Endothelial cell of umbilical vein (primary cell): ENCODE data around the gene PIM1. TPM values are rescaled to one million over a fixed set of nuclear protein-coding genes. Genes with fewer than 3 reads are reported as not detected.

ENCODE experiments used
- BruUV-seq: library from RNA; stranded (reverse); fragments of 400-500 nt; replicated peaks from 2 replicates; lab custom pipeline; 2021; lab: Mats Ljungman, UMichigan
- CTCF ChIA-PET: fragments of 300-600, 350-600 bp; sonication (Branson Sonifier 250); formaldehyde crosslinking; loops from one replicate; lab custom pipeline; 2021; ENCODE audit warnings: antibody characterized with exemption, inconsistent platforms; lab: Charles Lee
- POLR2A ChIA-PET: fragments of 300-600, 350-600 bp; sonication (Branson Sonifier 250); formaldehyde crosslinking; loops from one replicate; lab custom pipeline; 2021; ENCODE audit warnings: antibody characterized with exemption, inconsistent platforms; lab: Charles Lee
- DNase-seq: peaks from one replicate; pipeline ENCODE4 v3.0.0-alpha.2; 2011; ENCODE audit warnings: low read depth, low spot score
- FAIRE-seq: peaks from 2 replicates; lab custom pipeline; 2011; peaks lifted over from hg19 to GRCh38; lab: Jason Lieb, UNC
- H2AFZ ChIP-seq: 2 replicates; pipeline ENCODE4 v1.6.0; 2012; ENCODE audit warnings: low read depth, low read length, control low read depth, inconsistent platforms
- H3K27ac ChIP-seq: 2 replicates; pipeline ENCODE4 v1.5.1; 2011; ENCODE audit warnings: low read depth, mild to moderate bottlenecking, control low read depth, low read length, moderate library complexity; ENCODE audit not compliant: insufficient read depth
- H3K27me3 ChIP-seq, 2 experiments: 2 replicates each; pipeline versions ENCODE4 v1.6.0 to v1.6.1; 2011; ENCODE audit warnings: low read length in 2 of 2, mixed read lengths in 1 of 2; ENCODE audit not compliant: control insufficient read depth in 2 of 2, insufficient read depth in 2 of 2
- H3K36me3 ChIP-seq, 2 experiments: 2 replicates in 1 of 2; 3 replicates in 1 of 2; pipeline ENCODE4 v1.5.1; 2011; ENCODE audit warnings: low read length in 2 of 2, mild to moderate bottlenecking in 1 of 2, moderate library complexity in 1 of 2; ENCODE audit not compliant: control insufficient read depth in 2 of 2, insufficient read depth in 2 of 2; ENCODE audit errors: extremely low read depth in 1 of 2
- H3K4me1 ChIP-seq: 3 replicates; pipeline ENCODE4 v1.5.1; 2011; ENCODE audit warnings: mild to moderate bottlenecking, low read length; ENCODE audit not compliant: control insufficient read depth, insufficient read depth; ENCODE audit errors: extremely low read depth
- H3K4me2 ChIP-seq: 2 replicates; pipeline ENCODE4 v1.6.1; 2011; ENCODE audit warnings: low read length, control low read depth, mixed read lengths; ENCODE audit not compliant: insufficient read depth
- H3K4me3 ChIP-seq, 3 experiments: fragments of 200-600 bp in 1 of 3; sonication (generic), shearing (Covaris generic) in 1 of 3; replicated peaks in 1 of 3; 2 replicates each; pipeline ENCODE4 v1.5.1; 2011 to 2016; ENCODE audit warnings: control low read depth in 3 of 3, low read length in 3 of 3, mild to moderate bottlenecking in 2 of 3, inconsistent platforms in 1 of 3, low read depth in 1 of 3, moderate library complexity in 1 of 3; ENCODE audit not compliant: insufficient read depth in 1 of 3
- H3K79me2 ChIP-seq: 2 replicates; pipeline ENCODE4 v1.6.0; 2012; ENCODE audit warnings: low read length, inconsistent platforms; ENCODE audit not compliant: control insufficient read depth, insufficient read depth
- H3K9ac ChIP-seq: replicated peaks from 2 replicates; pipeline ENCODE3; 2011; ENCODE audit warnings: low read length, control low read depth; ENCODE audit not compliant: insufficient read depth; ENCODE audit errors: extremely low read depth
- H3K9me1 ChIP-seq: replicated peaks from 3 replicates; pipeline ENCODE4 v1.6.0; 2011; ENCODE audit warnings: mild to moderate bottlenecking, low read length; ENCODE audit not compliant: control insufficient read depth, insufficient read depth; ENCODE audit errors: extremely low read depth
- H3K9me3 ChIP-seq: replicated peaks from 2 replicates; pipeline ENCODE4 v1.5.1; 2012; ENCODE audit warnings: low read length, inconsistent platforms; ENCODE audit not compliant: control insufficient read depth, insufficient read depth
- H4K20me1 ChIP-seq: replicated peaks from 2 replicates; pipeline ENCODE3; 2011; ENCODE audit warnings: mild to moderate bottlenecking, low read length; ENCODE audit not compliant: control insufficient read depth, insufficient read depth; ENCODE audit errors: extremely low read depth
- CTCF ChIP-seq, 2 donors: IDR thresholded peaks; 1 replicate in 1 of 2; 2 replicates in 1 of 2; pipeline ENCODE4 v1.5.1; 2011; ENCODE audit warnings: low read length in 2 of 2, mild to moderate bottlenecking in 2 of 2, moderate library complexity in 2 of 2, control low read depth in 1 of 2, inconsistent platforms in 1 of 2, low read depth in 1 of 2; ENCODE audit not compliant: insufficient read depth in 1 of 2; ENCODE audit errors: extremely low read depth in 1 of 2
- EZH2 ChIP-seq: IDR thresholded peaks from 2 replicates; pipeline ENCODE4 v1.6.1; 2012; ENCODE audit warnings: borderline replicate concordance, low read depth, mild to moderate bottlenecking, moderate library complexity, low read length, inconsistent platforms; ENCODE audit not compliant: severe bottlenecking
- FOS ChIP-seq: IDR thresholded peaks from 2 replicates; pipeline ENCODE4 v1.6.1; 2011; ENCODE audit warnings: mild to moderate bottlenecking, low read length, moderate library complexity, borderline replicate concordance; ENCODE audit not compliant: insufficient read depth
- GATA2 ChIP-seq: IDR thresholded peaks from 2 replicates; pipeline ENCODE4 v1.7.0; 2011; ENCODE audit warnings: low read depth, mild to moderate bottlenecking, moderate library complexity, mixed read lengths, low read length; ENCODE audit not compliant: insufficient read length, insufficient read depth
- JUN ChIP-seq: IDR thresholded peaks from 2 replicates; pipeline ENCODE4 v1.6.1; 2011; ENCODE audit warnings: borderline replicate concordance, low read depth; ENCODE audit not compliant: insufficient read length, insufficient read depth
- MYC ChIP-seq: IDR thresholded peaks from one replicate; pipeline ENCODE4 v1.6.1; 2011; ENCODE audit warnings: mild to moderate bottlenecking, low read depth, low read length
- POLR2A ChIP-seq: IDR thresholded peaks from 2 replicates; pipeline ENCODE4 v1.6.1; 2012; ENCODE audit warnings: low read depth, mild to moderate bottlenecking, control low read depth, low read length
- POLR2AphosphoS5 ChIP-seq: IDR thresholded peaks from 2 replicates; pipeline ENCODE4 v1.6.1; 2012; ENCODE audit warnings: low read depth, mild to moderate bottlenecking, control low read depth, low read length, moderate library complexity; ENCODE audit not compliant: insufficient read depth
- dilution Hi-C: fragments of 300-500 bp; cut with MboI; formaldehyde crosslinking; loops from one replicate; pipeline ENCODE4 v1.15.0; 2019; ENCODE audit warnings: low sequenced_read_pairs; ENCODE audit not compliant: extremely low pct_ligation_motif_present
- intact Hi-C: fragments of 100-400 bp; cut with micrococcal nuclease; formaldehyde crosslinking; loops from one replicate; pipeline ENCODE4 v1.10.0; 2022
- polyA plus RNA-seq, 4 experiments: library from polyadenylated mRNA; depleted of rRNA in 3 of 4; stranded (reverse) in 3 of 4; unstranded in 1 of 4; fragments of >200 nt; gene quantifications; 2 replicates each; pipeline versions ENCODE4 v1.2.1 to v1.2.3, GENCODE V29; 2011 to 2012; ENCODE audit warnings: missing spikeins in 1 of 4
- total RNA-seq: library from RNA; stranded (reverse); gene quantifications from 2 replicates; pipeline ENCODE4 v1.2.3, GENCODE V29; 2021
- TF ChIP-seq, protein P1 (sequence below): IDR thresholded peaks from 2 replicates; pipeline ENCODE4 v1.6.1; 2011; ENCODE audit not compliant: insufficient read depth, insufficient read length

The PIM1 gene
- total and polyA plus RNA-seq, 2 donors (not counting 3 experiments of a cell fraction or from before 2014, with no cell fraction given), result 9.2 to 11.3 TPM

DNA sequence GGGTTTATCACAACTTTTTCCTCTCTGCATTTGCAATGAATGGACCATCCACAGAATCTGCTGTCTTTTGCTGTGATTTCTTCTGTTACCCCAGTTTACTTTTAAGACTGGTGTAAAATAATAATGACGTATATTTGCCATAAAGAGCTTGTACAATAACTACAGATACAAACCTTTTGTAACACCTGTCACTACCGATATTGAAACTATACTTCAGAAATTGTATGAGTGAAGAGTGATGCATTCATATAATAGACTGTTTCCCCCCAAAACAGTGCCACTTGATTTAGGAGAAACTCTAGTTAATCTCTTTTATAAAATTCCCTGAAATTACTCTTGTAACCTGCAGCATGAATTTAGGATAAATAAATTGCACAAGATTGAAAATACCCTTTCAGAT lies 26.4 kb upstream of the PIM1 start:
- no peaks in the 10 kb centered on the region for H3K4me1 ChIP-seq
- no peak overlapping the region for H2AFZ ChIP-seq
- no peaks in the 10 kb centered on the region for H3K9me3 ChIP-seq
- H3K4me2 ChIP-seq, result no peak overlapping the region
- BruUV-seq, result no TSS peak
- dilution Hi-C loops (no loop called here), intact Hi-C loops (no loop called here)
- ChIA-PET CTCF (interaction anchor here (0.8 to 1.4 kb wide), 2 partner anchors 29 to 67 kb away, joined by 3 to 4 read pairs; no protein-coding TSS in a partner anchor), POLR2A (no interaction called here)
- TF ChIP-seq POLR2AphosphoS5 (no peak), GATA2 (no peak), MYC (no peak), JUN (no peak), POLR2A (no peak), EZH2 (no peak), FOS (no peak), CTCF (IDR thresholded peaks at IDR 0.05; ENCODE audit: extremely low read depth in 1 of 2, insufficient read depth in 1 of 2, low read depth in 1 of 2, low read length in 2 of 2) (no peak)
- TF ChIP-seq, protein P1, sequence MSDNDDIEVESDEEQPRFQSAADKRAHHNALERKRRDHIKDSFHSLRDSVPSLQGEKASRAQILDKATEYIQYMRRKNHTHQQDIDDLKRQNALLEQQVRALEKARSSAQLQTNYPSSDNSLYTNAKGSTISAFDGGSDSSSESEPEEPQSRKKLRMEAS, result no peak
- H4K20me1 ChIP-seq, result no peaks in the 10 kb centered on the region
- no peak overlapping the region for H3K4me3 ChIP-seq
- no peak overlapping the region for H3K9ac ChIP-seq
- H3K79me2 ChIP-seq, result no peaks in the 10 kb centered on the region
- H3K36me3 ChIP-seq, result no peaks in the 10 kb centered on the region
- H3K27ac ChIP-seq, result no peak overlapping the region
- H3K27me3 ChIP-seq, result peaks cover 3 to 5% of the 10 kb centered on the region in 2 experiments
- no peak for FAIRE-seq
- DNase-seq, result no peak
- H3K9me1 ChIP-seq, result no peaks in the 10 kb centered on the region
